ENCODE measurements around the gene ZKSCAN1.
"Not testable (repeated sequence)": the region's sequence is repeated elsewhere in the genome, so short reads cannot be mapped to it uniquely, and the experiment has no call there.

The ZKSCAN1 gene

GRCh38 chr7:100003711-100004661 is 11.4 kb upstream of the ZKSCAN1 start:
- DNase-seq = no peak

DNA sequence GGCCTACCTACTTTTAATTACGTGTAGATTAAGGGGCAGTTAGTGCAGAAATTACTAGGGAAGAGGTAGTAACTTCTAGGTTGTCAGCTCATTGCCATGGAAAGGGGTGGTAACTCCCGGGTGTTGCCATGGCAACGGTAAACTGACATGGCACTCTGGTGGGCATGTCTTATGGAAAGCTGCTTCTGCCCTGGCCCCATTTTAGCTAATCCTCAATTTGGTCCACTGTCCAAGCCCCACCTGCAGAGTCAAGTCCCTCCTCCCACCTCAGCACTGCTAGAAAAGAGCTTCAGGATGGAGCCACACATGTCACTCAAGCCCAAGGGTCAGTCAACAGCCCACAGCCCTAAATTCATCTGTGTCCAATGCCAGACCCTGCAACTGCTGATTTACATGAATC is 7.5 kb upstream of the ZKSCAN1 start:
- DNase-seq = no peak

GRCh38 chr7:100008525-100008924 is 6.9 kb upstream of the ZKSCAN1 start:
- DNase-seq = no peak

GRCh38 chr7:100009952-100010351 is 5.4 kb upstream of the ZKSCAN1 start:
- not testable (repeated sequence) for DNase-seq

DNA sequence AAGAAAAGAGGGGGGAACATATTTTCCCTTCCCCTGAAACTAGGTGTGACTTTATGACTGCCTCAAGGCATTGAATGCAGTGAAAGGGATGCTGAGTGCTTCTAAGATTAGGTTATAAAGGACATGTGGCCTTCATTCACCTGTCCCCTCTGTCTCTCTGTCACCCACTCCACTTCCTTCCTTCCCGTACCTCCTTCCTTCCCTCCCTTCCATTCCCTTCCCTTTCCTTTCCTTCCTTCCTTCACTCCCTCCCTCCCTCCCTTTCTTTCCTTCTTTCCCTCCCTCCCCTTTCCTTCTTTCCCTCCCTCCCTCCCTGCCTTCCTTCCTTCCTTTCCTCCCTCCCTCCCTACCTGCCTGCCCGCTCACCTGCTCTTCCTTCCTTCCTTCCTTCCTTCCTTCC is 4.5 kb upstream of the ZKSCAN1 start:
- DNase-seq = no peak

DNA sequence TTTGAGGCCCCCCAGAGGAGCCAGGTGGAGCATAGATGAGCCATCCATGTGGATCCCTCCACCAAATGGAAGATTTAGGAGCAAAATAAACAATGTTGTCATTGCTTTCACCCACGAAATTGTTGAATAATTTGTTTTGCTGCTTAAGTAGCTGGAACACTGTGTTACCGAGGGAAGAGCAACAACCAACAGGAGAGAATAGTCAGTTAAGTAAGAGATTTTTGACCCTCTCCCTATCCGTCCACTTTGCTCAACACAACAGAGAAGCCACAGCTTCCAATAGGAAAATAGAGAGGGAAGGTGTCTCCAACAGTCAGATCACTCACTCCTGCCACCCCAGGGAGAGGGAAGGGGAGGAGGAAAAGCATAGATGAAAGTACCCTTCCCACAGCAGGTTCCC is 3.9 kb upstream of the ZKSCAN1 start:
- DNase-seq = no peak

GRCh38 chr7:100012385-100013327 is 2.7 kb upstream of the ZKSCAN1 start:
- DNase-seq = not testable (repeated sequence)

GRCh38 chr7:100013328-100013676 is 2.1 kb upstream of the ZKSCAN1 start:
- DNase-seq = peak; percentile 14

DNA sequence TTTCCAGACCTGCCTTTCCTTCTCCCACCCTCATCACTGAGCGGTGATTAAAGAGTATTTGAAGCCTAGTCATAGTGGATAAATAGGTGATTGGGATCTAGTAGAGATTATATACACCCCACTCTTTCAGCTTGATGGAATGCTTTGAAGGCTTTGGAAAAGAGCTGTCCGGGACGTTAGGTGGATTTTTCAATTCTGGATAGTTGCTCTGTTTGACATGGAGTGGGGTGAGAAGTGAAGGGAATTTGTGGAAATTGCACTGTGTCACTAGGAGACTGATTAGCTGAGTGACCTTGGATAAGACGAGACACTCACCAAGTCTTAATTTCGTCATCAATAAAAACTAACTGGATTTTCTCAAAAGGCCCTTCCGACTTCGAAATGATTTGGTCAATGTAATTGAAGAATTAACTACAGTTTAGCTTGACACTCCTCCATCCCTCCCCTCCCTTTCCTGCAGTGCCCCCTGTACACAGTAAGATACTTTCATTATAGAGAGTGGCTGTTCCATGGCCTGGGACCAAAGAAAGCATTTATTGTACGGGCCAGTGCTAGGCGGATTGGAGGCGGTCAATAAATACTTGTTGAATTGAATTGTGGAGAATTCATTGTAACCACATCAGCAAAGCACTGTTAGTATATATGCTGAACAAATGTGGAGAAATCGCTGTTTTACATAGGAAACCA is 962 bp downstream of the ZKSCAN1 start:
- DNase-seq = peak; percentile 13

DNA sequence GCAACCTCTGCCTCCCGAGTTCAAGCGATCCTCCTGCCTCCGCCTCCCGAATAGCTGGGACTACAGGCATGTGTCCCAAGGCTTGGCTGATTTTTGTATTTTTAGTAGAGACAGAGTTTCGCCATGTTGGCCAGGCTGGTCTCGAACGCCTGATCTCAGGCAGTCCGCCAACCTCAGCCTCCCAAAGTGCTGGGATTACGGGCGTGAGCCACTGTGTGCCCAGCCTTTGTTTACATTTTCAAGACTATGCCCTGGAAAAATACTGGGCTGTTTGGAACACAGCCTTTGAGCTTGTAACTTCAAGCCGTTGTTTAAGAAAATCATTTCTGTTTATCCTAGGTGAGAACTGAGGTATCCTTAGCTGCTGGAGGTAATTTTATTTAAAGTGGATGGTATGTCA is 1.9 kb downstream of the ZKSCAN1 start:
- no peak for DNase-seq

GRCh38 chr7:100017875-100018274 is 2.5 kb downstream of the ZKSCAN1 start:
- DNase-seq = no peak

DNA sequence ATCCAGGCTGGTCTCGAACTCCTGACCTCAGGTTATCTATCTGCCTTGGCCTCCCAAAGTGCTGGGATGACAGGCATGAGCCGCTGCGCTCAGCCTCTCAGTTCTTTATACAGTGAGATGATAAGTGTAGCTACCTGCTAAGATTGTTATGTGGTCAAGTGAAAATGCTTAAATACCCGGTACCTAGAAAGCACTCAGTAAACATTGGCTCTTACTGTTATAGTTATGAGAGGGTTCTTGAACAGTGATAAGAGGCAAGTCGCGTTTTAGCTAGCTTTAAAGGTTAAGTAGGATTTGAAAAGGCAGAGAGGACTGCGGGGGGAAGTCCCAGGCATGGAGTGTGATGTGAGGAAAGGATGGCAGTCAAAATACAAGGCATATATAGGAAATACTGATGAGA is 4.5 kb downstream of the ZKSCAN1 start:
- DNase-seq = no peak

DNA sequence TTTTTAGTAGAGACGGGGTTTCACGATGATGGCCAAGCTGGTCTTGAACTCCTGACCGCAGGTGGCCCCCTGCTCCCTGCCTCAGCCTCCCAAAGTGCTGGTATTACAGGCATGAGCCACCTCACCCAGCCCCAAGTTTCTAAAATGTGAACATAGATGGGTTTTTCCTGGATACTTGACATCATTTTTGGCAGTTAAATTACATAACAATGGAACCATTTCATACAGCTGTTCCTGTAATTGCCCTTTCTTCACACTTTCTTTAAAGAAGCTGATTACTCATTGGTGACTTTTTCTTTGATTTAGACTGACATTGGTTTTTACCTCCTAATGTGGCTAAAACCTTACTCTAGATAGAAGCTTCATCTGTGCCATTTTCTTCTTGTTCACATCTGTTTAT is 5.9 kb downstream of the ZKSCAN1 start:
- DNase-seq = no peak

GRCh38 chr7:100022621-100023020 is 7.2 kb downstream of the ZKSCAN1 start:
- DNase-seq = no peak

DNA sequence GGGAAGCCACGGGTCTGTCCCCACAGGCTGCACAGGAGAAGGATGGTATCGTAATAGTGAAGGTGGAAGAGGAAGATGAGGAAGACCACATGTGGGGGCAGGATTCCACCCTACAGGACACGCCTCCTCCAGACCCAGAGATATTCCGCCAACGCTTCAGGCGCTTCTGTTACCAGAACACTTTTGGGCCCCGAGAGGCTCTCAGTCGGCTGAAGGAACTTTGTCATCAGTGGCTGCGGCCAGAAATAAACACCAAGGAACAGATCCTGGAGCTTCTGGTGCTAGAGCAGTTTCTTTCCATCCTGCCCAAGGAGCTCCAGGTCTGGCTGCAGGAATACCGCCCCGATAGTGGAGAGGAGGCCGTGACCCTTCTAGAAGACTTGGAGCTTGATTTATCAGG is 8.1 kb downstream of the ZKSCAN1 start:
- no peak for DNase-seq

GRCh38 chr7:100024020-100024619 is 8.7 kb downstream of the ZKSCAN1 start:
- no peak for DNase-seq

- no peak for DNase-seq
These were observed 11.8 kb downstream of the ZKSCAN1 start for GRCh38 chr7:100027197-100027596.

- DNase-seq = no peak
These were observed 14.2 kb downstream of the ZKSCAN1 start for GRCh38 chr7:100029596-100029995.

- no peak for DNase-seq
These were observed 18.1 kb downstream of the ZKSCAN1 start for GRCh38 chr7:100033526-100033925.

GRCh38 chr7:100034871-100035510 is 19.6 kb downstream of the ZKSCAN1 start:
- DNase-seq = no peak

DNA sequence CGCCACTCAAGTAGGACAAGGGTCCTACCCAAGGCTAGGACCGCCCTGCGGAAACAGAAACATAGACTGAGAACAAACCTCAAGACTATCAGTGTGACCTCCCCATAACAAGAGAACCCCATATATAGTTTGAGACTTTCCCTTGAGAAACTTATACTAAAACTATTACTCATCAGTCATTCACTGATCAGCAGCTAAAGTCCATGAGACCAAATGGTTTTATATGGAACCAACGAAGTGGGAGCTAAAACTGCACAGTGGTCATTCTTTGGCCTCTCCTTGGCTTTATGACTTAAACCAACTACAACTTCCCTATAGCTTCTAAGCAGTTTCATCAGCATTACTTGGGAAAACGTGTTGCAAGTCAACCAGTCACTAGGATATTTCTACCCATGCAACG is 20.5 kb downstream of the ZKSCAN1 start:
- DNase-seq = no peak

- DNase-seq = no peak
These were observed 22.9 kb downstream of the ZKSCAN1 start for GRCh38 chr7:100038326-100038725.

Data from CD4-positive, alpha-beta T cell treated with Interleukin-17A for 1 hour (primary cell).